Stimulated activated CD8-positive, alpha-beta memory T cell treated with anti-CD3 and anti-CD28 coated beads, Interleukin-15, amount 100 ng/mL, for 48 hours (primary cell): ENCODE measurements around the gene CYLC2.

Experiments used
- DNase-seq, 2 donors: peaks; one replicate each; pipeline ENCODE4 v3.0.0-alpha.2; 2020; ENCODE audit warnings: low read depth in 2 of 2

The CYLC2 gene, protein sequence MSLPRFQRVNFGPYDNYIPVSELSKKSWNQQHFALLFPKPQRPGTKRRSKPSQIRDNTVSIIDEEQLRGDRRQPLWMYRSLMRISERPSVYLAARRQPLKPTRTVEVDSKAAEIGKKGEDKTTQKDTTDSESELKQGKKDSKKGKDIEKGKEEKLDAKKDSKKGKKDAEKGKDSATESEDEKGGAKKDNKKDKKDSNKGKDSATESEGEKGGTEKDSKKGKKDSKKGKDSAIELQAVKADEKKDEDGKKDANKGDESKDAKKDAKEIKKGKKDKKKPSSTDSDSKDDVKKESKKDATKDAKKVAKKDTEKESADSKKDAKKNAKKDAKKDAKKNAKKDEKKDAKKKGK

DNA sequence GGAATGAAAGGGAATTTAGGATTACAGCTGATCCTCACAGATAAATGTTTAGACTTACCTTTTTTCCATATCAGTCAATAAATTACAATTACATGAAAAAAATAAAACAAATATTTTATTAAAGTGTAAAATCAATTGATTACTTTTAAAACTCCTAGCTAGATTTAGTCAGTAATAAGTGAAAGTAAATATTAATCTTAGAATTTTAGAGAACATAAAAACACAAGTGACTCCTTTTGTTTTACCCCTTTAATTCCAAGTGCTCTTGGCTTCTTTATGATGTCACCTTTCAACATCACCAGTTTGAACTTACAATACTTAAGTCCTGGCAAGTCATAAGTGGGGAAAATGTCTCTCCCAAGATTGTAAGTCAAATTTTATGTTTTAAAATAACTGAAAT is at the start of gene CYLC2:
Gene CYLC2 (plus strand): TSS at position 301 of the 400 bp plus-strand sequence. CDS start 48 bp downstream, at position 349.
- no peak for DNase-seq

DNA sequence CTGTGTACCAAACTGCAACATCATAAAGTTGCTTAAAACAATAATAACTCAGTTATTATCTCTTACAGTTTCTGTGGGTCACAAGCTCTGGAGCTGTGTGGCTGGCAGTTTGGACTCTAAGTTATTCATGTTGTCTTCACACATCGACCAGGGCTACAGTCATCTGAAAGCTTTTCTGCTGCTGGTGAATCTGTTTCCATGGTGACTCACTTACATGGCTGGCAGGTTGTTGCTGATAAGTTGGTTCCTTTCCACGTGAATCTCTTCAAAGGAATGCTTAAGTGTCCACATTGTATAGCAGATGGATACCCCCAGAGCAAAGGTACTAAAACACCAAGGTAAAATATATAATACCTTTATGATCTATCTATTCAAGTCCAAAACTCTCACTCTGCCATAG is 44.8 kb upstream of the CYLC2 start:
- no peak for DNase-seq

DNA sequence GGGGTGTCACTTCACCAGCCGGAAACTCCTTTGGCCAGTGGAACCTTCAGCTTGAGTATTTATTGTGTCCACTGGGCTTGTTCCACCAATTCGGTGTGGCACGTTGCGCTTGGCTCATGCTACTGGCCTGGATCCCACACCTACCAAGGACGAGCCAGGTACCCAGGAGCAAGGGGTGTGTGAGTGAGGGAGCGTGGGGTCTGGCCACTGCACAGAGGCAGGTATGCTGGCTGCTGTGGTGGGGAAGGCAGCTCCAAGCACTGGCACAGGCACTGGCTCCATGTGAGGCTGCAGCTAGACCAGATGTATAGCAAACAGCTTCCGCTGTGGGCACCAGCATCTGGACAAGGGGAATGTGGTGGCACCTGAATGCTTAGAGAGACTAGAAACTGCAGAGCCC is 28.1 kb upstream of the CYLC2 start:
- DNase-seq = no peak

DNA sequence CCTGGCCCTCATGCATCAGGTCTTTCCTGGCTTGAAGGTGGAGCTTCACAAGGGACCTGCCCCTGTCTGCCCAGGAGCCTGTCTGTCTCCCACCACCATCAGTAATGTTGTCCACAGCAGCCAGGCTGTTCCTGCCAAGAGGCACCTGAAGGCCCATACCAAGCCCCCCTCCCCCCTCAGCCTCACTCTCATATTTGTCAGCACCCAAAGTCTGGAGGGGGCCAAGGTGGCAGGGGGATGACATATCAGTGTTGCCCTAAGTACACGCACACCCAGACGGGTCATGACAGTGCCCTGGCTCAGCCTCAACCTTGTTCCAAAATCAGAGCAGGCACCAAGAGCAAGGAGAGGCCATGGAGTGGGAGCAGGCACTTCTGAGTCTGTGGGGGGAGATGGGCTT is 27.2 kb upstream of the CYLC2 start:
- no peak for DNase-seq

DNA sequence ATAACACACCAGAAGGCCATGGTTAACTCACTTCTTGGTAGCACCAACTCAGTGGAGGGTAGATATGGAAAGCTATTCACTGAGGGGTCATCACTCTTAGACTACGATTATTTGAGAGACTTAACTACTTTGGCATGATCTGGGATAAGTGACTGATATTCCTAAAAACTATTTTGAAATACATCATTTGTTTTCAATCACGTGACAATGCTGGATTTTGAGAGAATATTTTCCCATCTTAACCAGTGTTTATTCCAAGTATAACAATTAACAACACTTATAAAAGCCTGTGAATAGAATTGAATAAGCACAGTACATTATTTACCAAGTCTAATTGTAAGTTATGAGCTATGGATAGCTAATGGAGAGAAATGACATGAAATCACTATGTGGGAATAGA is 22.4 kb upstream of the CYLC2 start:
- DNase-seq = no peak

DNA sequence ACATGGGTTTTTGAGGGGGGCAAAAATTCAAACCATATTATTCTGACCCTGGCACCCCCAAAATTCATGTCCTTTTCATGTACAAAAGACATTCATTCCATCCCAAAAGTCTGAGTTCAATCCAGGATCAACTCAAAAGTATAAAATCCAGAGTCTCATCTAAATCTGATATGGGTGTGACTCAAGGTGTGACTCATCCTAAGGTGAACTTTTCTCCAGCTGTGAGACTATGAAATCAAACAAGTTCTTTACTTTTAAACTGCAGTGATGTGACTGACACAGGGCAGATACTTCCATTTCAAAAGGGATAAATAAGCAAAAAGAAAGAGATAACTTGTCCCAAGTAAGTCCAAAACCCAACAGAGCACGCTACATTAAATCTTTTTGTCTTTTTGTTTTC is 20.6 kb upstream of the CYLC2 start:
- DNase-seq = no peak

DNA sequence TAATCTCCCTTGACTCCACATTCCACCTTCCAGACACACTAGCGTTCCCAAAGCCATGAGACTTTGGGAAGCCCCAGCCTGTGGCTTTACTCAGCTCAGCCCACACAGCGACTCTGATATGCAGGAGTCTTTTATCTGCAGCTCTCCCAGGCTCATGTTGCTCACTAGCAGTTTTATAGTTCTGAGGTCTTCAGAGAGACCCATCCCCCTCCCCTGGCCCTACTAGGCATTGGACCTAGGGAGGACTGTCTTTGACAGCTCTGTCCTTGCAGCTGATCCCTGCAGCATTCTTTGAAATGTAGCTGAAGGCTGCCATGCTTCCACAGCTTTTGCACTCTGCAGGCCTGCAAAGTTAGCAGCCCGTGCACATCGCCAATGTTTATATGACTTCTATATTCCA is 19.9 kb upstream of the CYLC2 start:
- no peak for DNase-seq

DNA sequence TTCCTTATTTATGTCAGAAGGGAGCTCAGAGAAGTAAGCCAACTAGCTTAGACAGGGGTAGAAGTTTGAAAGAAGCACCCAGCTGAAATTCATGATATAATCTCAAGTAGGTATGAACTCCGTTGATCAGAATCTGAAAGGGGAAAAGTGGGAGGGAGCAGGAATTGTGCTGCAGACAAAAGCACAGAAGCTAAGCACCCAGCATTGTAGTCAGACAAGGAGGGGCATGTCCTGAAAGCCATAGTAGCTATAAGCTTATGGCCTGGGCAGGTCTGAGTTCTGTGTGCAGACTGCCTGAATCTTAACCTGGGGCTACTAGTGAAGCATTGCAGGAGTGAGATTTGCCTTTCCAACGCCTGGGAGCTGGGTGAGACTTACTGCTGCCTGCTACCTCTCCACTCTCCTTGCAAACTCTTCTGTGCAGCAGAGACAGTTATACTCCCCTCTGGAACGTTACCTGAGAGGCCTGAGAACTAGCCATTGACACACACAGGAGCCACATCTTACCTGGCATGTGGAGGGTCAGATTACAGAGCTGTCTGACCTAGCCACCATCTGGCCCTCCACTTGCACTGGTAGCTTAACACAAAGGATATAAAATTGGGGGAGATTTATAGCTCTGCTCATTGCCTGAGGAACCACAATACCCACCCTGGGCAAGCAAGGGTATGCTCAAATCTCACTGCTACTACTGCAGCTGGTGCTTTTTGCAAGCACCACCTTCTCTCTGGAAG is 9.8 kb upstream of the CYLC2 start:
- DNase-seq = no peak

DNA sequence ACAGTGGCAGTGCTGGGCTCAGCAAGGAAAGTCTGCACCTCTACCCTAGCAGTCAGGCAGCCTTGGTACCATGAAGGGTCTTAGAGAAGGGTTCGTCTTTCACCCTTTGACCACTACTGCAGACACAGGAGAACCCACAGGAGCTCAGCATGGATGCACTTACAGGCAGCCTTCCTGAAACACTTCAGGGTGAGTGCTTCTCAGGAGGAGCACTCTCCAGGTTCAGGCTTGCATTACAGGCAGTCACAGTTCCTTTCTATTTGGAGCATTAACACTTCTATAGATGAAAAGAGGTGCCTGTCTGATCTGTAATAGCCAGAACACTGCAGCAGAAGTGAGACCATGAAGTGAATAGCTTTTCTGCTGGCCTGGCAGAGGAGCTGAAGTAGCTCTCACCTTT is 8.7 kb upstream of the CYLC2 start:
- no peak for DNase-seq

DNA sequence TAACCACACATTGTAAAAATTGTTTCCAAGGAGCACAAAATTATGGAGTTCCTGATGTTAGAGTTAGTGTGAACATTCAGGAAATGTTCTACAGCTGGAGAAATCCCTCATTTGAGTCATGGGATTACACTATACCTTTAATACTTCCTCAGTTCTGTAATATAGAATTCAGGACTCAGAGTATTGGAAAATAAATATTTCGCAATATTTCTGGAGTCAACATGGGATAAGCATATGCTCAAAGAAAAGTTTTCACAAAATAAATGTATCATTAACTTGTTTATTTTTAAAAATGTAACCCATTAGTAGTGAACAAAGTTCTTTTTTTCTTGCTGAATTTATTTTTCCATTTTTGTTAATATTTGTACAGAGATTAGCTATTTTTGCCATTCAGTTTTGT is 8.6 kb downstream of the CYLC2 start:
- DNase-seq = no peak

DNA sequence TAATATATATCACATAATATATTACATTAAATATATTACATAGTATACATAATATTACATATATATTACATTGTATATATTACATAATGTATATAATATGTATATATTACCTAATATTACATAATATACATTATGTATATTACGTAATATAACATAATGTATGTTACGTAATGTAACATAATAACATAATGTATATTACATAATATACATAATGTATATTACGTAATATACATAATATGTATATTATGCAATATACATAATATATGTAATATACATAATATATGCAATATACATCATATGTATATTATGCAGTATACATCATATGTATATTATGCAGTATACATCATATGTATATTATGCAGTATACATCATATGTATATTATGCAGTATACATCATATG is 19.1 kb downstream of the CYLC2 start:
- no peak for DNase-seq

DNA sequence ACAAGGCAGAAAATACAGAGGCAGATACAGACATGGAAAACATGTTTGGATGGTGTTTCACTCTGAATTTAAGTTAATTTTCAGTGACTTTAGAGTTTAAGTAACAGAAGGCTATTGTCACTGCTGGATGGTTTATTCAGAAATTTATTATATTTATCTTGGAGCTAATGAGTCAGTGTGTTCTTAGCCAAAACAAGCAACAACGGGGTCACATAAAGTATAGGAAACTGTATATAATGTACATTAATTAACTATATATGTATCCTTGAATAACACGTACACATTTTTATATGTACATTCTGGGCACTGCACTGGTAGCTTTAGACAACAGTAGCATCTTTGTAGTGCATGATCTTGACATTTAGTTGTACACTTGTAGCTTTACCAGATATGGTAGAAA is 30.7 kb downstream of the CYLC2 start:
- DNase-seq = no peak

DNA sequence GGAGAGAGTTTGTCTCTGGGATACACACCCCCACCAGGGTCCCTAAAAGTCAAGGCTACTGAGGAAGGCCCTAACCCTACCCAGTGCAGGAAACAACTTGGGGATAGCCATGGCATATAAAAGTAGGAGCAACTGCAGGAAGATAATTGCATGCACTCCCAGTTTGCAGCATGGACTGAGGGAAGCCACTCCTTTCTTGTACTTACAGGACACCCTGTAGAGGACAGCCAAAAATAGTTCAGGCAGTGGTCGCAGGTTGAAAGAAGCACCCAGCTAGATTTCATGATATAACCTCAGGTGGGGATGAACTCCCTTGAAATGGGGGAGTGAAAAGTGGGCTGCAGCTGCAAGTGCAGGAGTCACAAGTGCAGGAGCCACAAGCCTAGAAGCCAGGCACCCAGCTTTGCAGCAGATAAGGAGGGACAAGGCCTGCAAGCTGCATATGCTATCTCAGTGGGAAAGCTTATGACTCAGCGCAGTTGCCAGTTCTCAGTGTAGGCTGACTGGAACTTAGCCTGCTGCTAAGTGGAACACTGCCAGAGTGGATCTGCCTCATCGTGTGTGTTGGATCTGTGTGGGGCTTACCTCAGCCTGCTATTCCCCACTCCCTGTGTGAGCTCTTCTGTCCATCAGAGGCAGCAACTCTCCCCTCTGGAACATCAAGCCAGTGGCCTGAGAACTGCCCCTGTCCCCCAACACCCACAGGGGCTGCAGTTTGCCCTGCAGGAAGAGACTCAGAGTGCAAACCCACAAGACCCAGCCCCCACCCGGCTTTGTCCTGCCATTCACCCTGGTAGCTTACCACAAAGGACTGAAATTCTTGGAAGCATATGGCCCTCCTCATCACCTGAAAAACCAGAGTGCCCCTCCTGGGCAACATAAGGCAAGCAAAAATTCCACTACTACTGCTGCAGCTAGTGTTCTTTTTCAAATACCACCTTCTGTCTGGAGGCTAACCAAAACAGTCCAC is 42.7 kb downstream of the CYLC2 start:
- no peak for DNase-seq

DNA sequence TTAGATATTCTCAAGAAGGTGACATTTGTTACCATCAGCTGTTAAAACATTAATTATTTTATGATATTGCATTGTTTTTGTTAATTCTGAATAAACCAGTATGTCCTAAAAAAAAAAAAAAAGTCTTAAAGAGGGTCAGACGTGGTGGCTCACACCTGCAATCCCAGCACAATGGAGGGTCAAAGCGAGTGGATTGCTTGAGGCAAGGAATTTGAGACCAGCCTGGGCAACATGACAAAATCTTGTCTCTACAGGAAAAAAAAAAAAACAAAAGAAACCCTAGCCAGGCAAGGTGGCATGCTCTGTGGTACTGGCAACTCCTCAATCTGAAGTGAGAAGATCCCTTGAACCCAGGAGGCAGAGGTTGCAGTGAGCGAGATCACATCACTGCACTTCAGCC is 46.8 kb downstream of the CYLC2 start:
- DNase-seq = no peak
